LNCaP clone FGC (cell line): Measurements from ENCODE around the gene FRMD4A.

Experiments used
- DNase-seq: peaks from one replicate; pipeline ENCODE4 v3.0.0-alpha.2; 2011; ENCODE audit warnings: low read depth
- H3K4me3 ChIP-seq: 2 replicates; pipeline ENCODE4 v1.5.1; 2011; ENCODE audit warnings: mild to moderate bottlenecking, low read depth, low read length, control low read depth
- CTCF ChIP-seq: IDR thresholded peaks from 2 replicates; pipeline ENCODE4 v1.5.1; 2012; ENCODE audit warnings: mild to moderate bottlenecking; ENCODE audit not compliant: control insufficient read depth, insufficient read depth; ENCODE audit errors: extremely low read depth

The FRMD4A gene

DNA sequence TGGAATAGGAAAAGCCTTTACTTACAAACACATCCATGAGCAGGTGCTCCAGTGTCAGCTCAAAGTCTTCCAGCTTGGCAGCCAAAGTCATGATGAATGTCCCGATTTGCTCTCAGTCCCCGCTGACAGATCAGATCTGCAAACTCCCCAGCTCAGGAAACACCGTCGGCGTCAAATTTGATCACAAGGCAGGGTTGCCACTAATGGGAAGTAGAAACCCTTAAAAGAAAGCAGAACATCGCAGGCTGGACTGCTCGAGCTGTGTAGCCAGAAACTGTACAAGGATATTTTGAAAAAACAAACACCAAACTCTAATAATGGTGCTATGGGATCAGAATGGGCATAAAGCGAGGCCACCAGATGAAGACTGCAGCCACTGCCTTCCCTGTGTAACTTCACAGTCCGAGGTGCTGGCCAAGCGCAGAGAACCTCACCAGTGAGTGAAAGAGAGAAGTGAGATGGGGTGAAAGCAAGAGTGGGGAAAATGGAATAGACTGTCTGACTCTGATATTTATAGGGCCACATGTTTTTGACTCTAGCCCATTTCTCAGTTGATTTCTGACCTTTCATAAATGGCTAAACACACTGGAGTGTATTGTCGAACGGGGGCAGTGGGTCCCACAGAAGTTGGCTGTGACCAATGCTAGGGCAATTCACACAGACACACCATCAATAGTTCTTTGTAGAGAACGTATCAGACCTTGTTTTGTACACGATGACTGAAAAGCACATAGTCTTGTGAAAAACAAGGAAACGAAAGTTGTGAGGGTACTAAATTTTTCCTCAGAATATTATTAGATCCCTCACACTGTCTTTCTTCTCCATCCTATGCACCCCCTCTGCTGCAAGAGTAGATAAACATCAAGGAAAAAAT is 306.2 kb downstream of the FRMD4A start:
- DNase-seq: no peak
- no peak for TF ChIP-seq CTCF
- H3K4me3 ChIP-seq: no peak overlapping the region

- H3K4me3 ChIP-seq: no peak overlapping the region
- no peak for TF ChIP-seq CTCF
- DNase-seq: no peak
Observed at GRCh38 chr10:14023673-14024328, 306.9 kb downstream of the FRMD4A start.

GRCh38 chr10:14022954-14023672 is 307.6 kb downstream of the FRMD4A start:
- no peak overlapping the region for H3K4me3 ChIP-seq
- TF ChIP-seq CTCF: no peak
- no peak for DNase-seq

- no peak for DNase-seq
- TF ChIP-seq CTCF: no peak
- no peak overlapping the region for H3K4me3 ChIP-seq
Observed at GRCh38 chr10:14022052-14022451, 308.7 kb downstream of the FRMD4A start.

GRCh38 chr10:14020037-14020664 is 310.6 kb downstream of the FRMD4A start:
- DNase-seq: no peak
- no peak for TF ChIP-seq CTCF
- H3K4me3 ChIP-seq: no peak overlapping the region

GRCh38 chr10:14017467-14017866 is 313.3 kb downstream of the FRMD4A start:
- TF ChIP-seq CTCF: no peak
- no peak for DNase-seq
- no peak overlapping the region for H3K4me3 ChIP-seq
